Neural crest cell (in vitro differentiated cells): ENCODE measurements around the gene C4A. TPM values are rescaled to one million over a fixed set of nuclear protein-coding genes. Genes with fewer than 3 reads are reported as not detected.
"Not testable (repeated sequence)": the region's sequence is repeated elsewhere in the genome, so short reads cannot be mapped to it uniquely, and the experiment has no call there.

Source experiments
- DNase-seq: peaks from one replicate; pipeline ENCODE4 v3.0.0; 2021; ENCODE audit warnings: low read depth, mixed read lengths, low spot score
- H3K27ac Mint-ChIP-seq: one replicate; pipeline ENCODE4 v1.8.0; 2021; ENCODE audit warnings: mild to moderate bottlenecking, mixed read lengths; ENCODE audit not compliant: unreplicated experiment
- H3K27me3 Mint-ChIP-seq: 2 replicates; pipeline ENCODE4 v1.8.0; 2021; ENCODE audit warnings: low read depth, mild to moderate bottlenecking, mixed read lengths
- H3K36me3 Mint-ChIP-seq: 2 replicates; pipeline ENCODE4 v1.8.0; 2021; ENCODE audit warnings: low read depth, mild to moderate bottlenecking, mixed read lengths
- H3K4me1 Mint-ChIP-seq: 2 replicates; pipeline ENCODE4 v1.8.0; 2021; ENCODE audit warnings: mixed read lengths
- H3K4me3 Mint-ChIP-seq: one replicate; pipeline ENCODE4 v1.8.0; 2021; ENCODE audit warnings: mild to moderate bottlenecking, mixed read lengths
- H3K9me3 Mint-ChIP-seq: 2 replicates; pipeline ENCODE4 v1.8.0; 2021; ENCODE audit warnings: mixed read lengths
- CTCF ChIP-seq: fragments of 200-600 bp; sonication (generic); conservative IDR thresholded peaks from 2 replicates; pipeline ENCODE4 v1.5.0; 2021; ENCODE audit warnings: antibody characterized with exemption, mild to moderate bottlenecking
- total RNA-seq: library from RNA; stranded (reverse); gene quantifications from 2 replicates; pipeline ENCODE4 v1.2.1, GENCODE V29; 2021

The C4A gene
- total RNA-seq, 1 donor from 2014 or later, result 5.6 TPM

- DNase-seq, result no peak
- peak overlapping the region; percentile 100 for H3K27ac Mint-ChIP-seq
- H3K4me1 Mint-ChIP-seq, result peaks cover 33% of the 10 kb centered on the region
- peak overlapping the region; percentile 100 for H3K4me3 Mint-ChIP-seq
- no peaks in the 10 kb centered on the region for H3K27me3 Mint-ChIP-seq
- H3K9me3 Mint-ChIP-seq, result no peaks in the 10 kb centered on the region
- H3K36me3 Mint-ChIP-seq, result peaks cover 21% of the 10 kb centered on the region
- no peak for TF ChIP-seq CTCF
Measured at GRCh38 chr6:31971279-31971992, 10.4 kb upstream of the C4A start.

GRCh38 chr6:31971993-31972708, 9.7 kb upstream of the C4A start, which contains the start of gene DXO:
DXO (minus strand) TSS chr6:31972138; CDS start chr6:31971675, 463 bp downstream.
- peak within 1 kb of the TSS; percentile 100 for H3K27ac Mint-ChIP-seq
- H3K4me3 Mint-ChIP-seq, result peak within 1 kb of the TSS; percentile 100
- no peak for TF ChIP-seq CTCF
- H3K36me3 Mint-ChIP-seq, result peaks cover 25% of the 10 kb centered on the region
- peaks cover 33% of the 10 kb centered on the region for H3K4me1 Mint-ChIP-seq
- H3K27me3 Mint-ChIP-seq, result no peaks in the 10 kb centered on the region
- peak; percentile 82 for DNase-seq
- no peaks in the 10 kb centered on the region for H3K9me3 Mint-ChIP-seq

DNA sequence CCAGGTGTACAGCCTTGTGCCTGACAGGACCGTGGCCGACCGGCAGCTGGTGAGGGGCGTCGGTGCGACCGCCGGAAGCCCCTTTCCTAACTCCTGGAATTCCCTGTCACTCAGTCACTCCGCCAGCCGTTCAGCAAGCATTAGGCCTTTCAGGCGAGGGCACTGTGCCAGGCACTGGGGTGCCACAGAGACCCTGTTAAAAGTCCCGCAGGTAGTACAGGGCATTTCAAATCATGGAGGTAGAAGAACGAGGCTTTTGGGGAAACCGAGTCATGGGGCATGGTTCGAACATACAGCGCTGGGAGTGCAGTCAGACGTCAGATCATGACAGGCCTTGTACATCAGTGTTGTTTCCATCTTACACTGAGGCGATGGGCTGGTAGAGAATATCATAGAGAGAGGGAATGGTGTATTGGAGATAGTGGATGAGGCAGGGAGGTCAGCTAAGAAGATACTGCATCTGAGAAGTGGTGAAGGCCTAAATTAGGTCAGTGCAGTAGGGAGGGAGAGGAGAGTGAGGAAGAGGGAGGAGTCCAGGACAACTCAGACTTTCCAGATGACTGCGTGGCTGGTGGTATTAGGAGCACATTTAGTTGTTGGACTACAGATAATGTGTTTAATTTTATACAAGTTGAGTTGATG, 9.0 kb upstream of the C4A start:
- peak overlapping the region; percentile 100 for H3K4me3 Mint-ChIP-seq
- H3K27me3 Mint-ChIP-seq, result no peaks in the 10 kb centered on the region
- no peaks in the 10 kb centered on the region for H3K9me3 Mint-ChIP-seq
- TF ChIP-seq CTCF, result no peak
- peaks cover 25% of the 10 kb centered on the region for H3K36me3 Mint-ChIP-seq
- H3K4me1 Mint-ChIP-seq, result peaks cover 33% of the 10 kb centered on the region
- no peak for DNase-seq
- H3K27ac Mint-ChIP-seq, result peak overlapping the region; percentile 100

- H3K27ac Mint-ChIP-seq, H3K4me3 Mint-ChIP-seq, H3K27me3 Mint-ChIP-seq, H3K9me3 Mint-ChIP-seq, DNase-seq: not testable (repeated sequence)
- Mint-ChIP-seq H3K4me1 (peaks cover 25% of the 10 kb centered on the region), H3K36me3 (peaks cover 20% of the 10 kb centered on the region)
Measured at GRCh38 chr6:31976065-31976464, 5.8 kb upstream of the C4A start.

DNA sequence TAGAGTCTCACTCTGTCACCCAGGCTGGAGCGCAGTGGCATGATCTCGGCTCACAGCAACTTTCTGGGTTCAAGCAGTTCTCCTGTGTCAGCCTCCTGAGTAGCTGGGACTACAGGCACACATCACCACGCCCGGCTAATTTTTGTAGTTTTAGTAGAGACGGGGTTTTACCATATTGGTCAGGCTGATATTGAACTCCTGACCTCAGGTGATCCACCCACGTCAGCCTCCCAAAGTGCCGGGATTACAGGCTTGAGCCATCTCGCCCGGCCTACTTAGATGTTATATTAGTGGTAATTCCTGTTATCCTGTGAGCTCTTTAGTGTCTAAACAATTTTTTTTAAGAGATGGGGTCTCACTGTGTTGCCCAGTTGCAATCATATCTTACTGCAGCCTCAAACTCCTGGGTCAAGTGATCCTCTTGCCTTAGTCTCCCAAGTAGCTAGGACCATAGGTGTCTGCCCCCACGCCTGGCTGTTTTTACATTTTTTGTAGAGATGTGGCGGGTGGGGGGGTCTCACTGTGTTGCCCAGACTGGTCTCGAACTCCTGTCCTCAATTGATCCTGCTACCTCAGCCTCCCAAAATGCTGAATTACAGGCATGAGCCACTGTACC, 3.9 kb upstream of the C4A start:
- no peak for TF ChIP-seq CTCF
- Mint-ChIP-seq H3K4me1 (peaks cover 10% of the 10 kb centered on the region), H3K27ac (no peak overlapping the region), H3K27me3 (no peaks in the 10 kb centered on the region), H3K4me3 (no peak overlapping the region), H3K36me3 (peaks cover 16% of the 10 kb centered on the region), H3K9me3 (no peaks in the 10 kb centered on the region)
- DNase-seq, result no peak
